IPS DF 6.9 (cell line): Measurements from ENCODE around the gene LSM14A.

Experiments used
- DNase-seq: peaks from one replicate; pipeline ENCODE4 v3.0.0-alpha.2; 2013; ENCODE audit warnings: low read depth, low spot score
- H3K27ac ChIP-seq: one replicate; pipeline ENCODE4 v1.5.1; 2013; ENCODE audit warnings: low read length, control low read depth
- H3K27me3 ChIP-seq: 2 replicates; pipeline ENCODE4 v1.6.1; 2013; ENCODE audit warnings: mild to moderate bottlenecking, low read length; ENCODE audit not compliant: control insufficient read depth, insufficient read depth
- H3K36me3 ChIP-seq: 2 replicates; pipeline ENCODE4 v1.6.1; 2013; ENCODE audit warnings: low read length; ENCODE audit not compliant: control insufficient read depth, insufficient read depth
- H3K4me1 ChIP-seq: 2 replicates; pipeline ENCODE4 v1.6.1; 2013; ENCODE audit warnings: low read length; ENCODE audit not compliant: control insufficient read depth, insufficient read depth
- H3K4me3 ChIP-seq: 2 replicates; pipeline ENCODE4 v1.5.1; 2013; ENCODE audit warnings: mild to moderate bottlenecking, low read length
- H3K9me3 ChIP-seq: 2 replicates; pipeline ENCODE4 v1.6.1; 2013; ENCODE audit warnings: low read length, inconsistent platforms; ENCODE audit not compliant: control insufficient read depth, insufficient read depth
- WGBS: extraction: QIAGEN DNeasy Blood & Tissue Kit; methylation state at CpG from one replicate; pipeline ENCODE4 v1.1.7; 2013; ENCODE audit warnings: mixed read lengths, missing lambda C conversion rate; ENCODE audit not compliant: insufficient read length, insufficient coverage; 5-methylcytosine and 5-hydroxymethylcytosine counted together

Gene LSM14A

DNA sequence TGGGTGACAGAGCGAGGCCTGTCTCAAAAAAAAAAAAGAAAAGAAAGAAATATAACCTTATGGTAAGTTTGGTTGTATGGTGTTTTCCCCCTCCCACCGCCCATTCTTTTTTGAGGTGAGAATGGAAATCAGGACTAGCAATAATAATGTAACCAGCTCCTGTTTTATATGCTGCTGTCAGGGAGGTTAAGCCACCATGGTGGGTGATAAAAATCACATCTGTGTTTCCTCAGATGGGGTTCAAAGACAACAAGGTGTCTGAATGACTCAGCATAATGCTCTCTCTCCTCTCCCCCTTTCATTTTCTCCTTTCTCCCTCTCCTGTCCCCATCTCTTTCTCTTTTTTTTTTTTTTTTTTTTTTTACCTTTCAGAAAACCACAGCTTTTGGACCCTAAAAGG lies 53.7 kb downstream of the LSM14A start:
- H3K27ac ChIP-seq, result no peak overlapping the region
- H3K9me3 ChIP-seq, result no peaks in the 10 kb centered on the region
- DNase-seq, result no peak
- no peak overlapping the region for H3K4me3 ChIP-seq
- H3K36me3 ChIP-seq, result peaks cover 11% of the 10 kb centered on the region; the same call in 1 of the 2 replicates
- H3K27me3 ChIP-seq, result no peaks in the 10 kb centered on the region
- peaks cover 7% of the 10 kb centered on the region for H3K4me1 ChIP-seq
- WGBS, result no CpG with 5 or more reads among the region's 2 CpGs

DNA sequence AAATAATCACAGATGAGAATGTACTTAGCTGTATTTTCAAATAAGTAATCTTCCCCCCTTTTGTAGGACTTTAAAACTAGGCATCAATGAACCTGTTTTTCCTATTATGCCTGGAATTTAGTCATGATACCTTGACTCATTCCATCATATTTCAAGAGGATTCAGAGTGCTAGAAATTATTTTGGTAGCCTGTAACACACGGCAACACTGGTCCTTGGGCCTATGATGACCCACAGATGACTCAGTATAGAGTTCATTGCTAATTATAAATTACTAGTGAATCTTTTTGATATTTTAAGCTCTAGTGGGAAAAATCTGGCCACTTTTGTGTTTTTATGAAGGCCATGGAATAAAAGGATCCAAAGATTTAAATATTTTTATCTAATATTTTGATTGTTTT lies 56.0 kb downstream of the LSM14A start:
- WGBS, result no CpG with 5 or more reads among the region's 1 CpG
- Histone ChIP-seq H3K4me3 (no peak overlapping the region), H3K27me3 (no peaks in the 10 kb centered on the region), H3K9me3 (no peaks in the 10 kb centered on the region), H3K36me3 (peaks cover 4% of the 10 kb centered on the region; the same call in 1 of the 2 replicates), H3K4me1 (peaks cover 7% of the 10 kb centered on the region), H3K27ac (no peak overlapping the region)
- no peak for DNase-seq

DNA sequence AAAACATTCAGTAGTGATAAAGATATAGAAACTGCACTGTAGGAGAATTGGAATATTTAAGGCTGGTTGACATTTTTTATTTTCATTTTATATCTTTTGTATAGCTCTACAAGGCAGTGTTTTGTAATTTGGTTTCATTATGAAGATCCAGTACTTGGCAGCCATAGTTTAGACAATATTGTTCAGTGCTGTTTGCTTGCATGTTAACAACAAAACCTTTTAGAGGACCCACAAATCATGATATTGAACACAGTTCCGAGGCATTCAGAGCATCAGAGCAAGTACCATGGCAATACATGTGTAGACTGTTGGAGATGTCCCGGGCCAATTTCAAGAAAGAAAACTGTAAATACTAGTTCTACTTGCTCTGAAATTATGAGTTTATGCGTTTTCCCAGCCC lies 56.5 kb downstream of the LSM14A start:
- DNase-seq, result no peak
- Histone ChIP-seq H3K9me3 (no peaks in the 10 kb centered on the region), H3K36me3 (peaks cover 2% of the 10 kb centered on the region; the same call in 1 of the 2 replicates), H3K27me3 (no peaks in the 10 kb centered on the region), H3K27ac (no peak overlapping the region), H3K4me3 (no peak overlapping the region), H3K4me1 (peaks cover 7% of the 10 kb centered on the region)
- WGBS, result no CpG with 5 or more reads among the region's 3 CpGs

DNA sequence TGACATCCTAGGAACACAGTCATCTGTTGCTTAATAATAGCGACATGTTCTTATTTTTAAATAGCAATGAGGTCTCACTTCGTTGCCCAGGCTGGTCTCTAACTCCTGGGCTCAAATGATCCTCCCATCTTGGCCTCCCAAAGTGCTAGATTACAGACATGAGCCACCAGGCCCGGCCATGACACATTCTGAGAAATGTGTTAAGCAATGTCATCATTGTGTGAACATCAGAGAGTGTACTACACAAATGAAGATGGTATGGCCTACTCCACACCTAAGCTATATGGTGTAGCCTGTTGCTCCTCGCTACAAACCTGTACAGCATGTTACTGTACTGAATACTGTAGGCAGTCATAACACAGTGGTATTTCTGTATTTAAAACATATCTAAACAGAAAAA lies 57.4 kb downstream of the LSM14A start:
- Histone ChIP-seq H3K4me3 (no peak overlapping the region), H3K36me3 (no peaks in the 10 kb centered on the region), H3K27ac (no peak overlapping the region), H3K27me3 (no peaks in the 10 kb centered on the region), H3K9me3 (no peaks in the 10 kb centered on the region), H3K4me1 (peaks cover 3% of the 10 kb centered on the region; the same call in 1 of the 2 replicates)
- DNase-seq, result no peak
- no CpG with 5 or more reads among the region's 4 CpGs for WGBS

DNA sequence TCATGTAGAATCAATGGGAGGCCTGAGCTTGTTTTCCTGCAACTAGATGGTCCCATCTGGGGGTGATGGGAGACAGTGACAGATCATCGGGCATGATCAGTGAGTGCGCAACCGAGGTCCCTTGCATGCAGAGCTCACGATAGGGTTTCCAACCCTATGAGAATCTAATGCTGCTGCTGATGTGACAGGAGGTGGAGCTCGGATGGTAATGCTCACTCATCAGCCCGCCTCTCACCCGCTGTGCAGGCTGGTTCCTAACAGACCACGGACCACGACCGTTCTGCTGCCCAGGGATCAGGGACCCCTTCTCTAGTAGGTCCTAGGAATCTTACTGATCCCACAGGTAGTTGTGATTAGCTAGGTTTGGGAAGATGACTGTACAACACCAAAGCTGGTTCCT lies 58.5 kb downstream of the LSM14A start:
- Histone ChIP-seq H3K27me3 (no peaks in the 10 kb centered on the region), H3K36me3 (no peaks in the 10 kb centered on the region), H3K4me1 (peaks cover 2% of the 10 kb centered on the region; the same call in 1 of the 2 replicates), H3K4me3 (no peak overlapping the region), H3K27ac (no peak overlapping the region), H3K9me3 (no peaks in the 10 kb centered on the region)
- WGBS, result no CpG with 5 or more reads among the region's 10 CpGs
- no peak for DNase-seq

DNA sequence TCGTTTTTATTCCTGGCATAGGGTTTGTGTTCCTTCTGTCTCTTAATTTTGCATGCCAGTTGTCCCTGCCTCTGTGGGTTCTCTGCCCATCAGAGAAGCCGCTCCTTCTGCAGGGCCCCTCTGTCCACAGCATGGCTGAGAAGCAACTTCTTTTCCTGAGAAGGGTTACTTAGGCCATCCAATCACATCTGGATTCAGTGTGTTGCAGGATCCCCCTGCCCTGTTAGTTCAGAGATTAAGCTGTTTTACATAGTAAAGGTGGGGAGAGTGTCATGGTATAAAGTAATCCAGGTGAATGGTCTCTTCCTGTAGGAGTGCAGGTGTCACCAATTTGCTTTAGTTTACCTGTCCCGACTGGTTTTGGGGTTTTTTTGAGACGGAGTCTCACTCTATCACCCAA lies 59.1 kb downstream of the LSM14A start:
- no peak overlapping the region for H3K27ac ChIP-seq
- no peak for DNase-seq
- H3K27me3 ChIP-seq, result no peaks in the 10 kb centered on the region
- H3K36me3 ChIP-seq, result no peaks in the 10 kb centered on the region
- H3K9me3 ChIP-seq, result no peaks in the 10 kb centered on the region
- no CpG with 5 or more reads among the region's 4 CpGs for WGBS
- no peak overlapping the region for H3K4me3 ChIP-seq
- peaks cover 2% of the 10 kb centered on the region; the same call in 1 of the 2 replicates for H3K4me1 ChIP-seq

DNA sequence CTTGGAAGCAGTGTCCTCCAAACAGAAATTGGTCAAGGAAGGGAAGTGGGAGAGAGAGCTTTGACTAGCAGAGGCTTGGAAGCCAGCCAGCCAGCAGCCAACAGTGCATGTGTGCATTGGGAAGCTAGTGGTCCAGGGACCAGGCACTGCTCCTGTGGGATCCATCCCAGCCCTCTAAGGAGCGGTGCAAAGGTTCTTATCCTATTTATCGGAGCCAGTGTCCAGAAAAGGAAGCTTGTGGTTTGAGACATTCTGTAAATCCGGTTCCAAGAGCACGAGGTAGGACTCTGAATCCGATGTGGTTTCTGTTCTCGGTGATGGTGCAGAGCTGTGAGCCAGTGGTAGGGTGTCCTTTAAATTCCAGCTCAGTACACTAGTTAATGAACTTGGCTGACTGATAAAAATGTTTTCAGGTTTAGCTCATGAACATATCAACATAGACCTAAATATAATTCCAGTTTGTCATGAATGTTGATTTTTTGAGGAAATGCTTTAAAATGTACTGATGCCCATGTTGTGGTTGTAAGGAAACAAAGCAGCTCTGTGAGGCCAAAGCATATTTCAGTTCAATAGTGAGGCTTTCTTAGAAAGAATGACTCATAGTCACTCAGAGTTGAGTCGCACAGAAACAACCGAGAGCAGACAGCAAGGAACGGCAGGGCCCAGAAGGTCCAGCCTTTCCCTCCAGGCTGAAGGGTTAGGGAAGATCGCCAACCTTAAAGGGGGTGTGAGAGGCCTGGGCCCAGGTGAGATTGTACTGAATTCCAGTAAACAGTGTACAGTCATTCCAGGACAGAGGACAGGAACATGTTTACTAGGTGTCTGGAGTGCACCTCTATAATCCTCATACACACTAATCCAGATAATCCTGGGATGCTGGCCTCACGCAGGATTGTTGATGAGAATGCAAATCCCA lies 60.5 kb downstream of the LSM14A start:
- Histone ChIP-seq H3K4me1 (peaks cover 4% of the 10 kb centered on the region; the same call in 1 of the 2 replicates), H3K4me3 (no peak overlapping the region), H3K9me3 (no peaks in the 10 kb centered on the region), H3K27ac (no peak overlapping the region), H3K36me3 (no peaks in the 10 kb centered on the region), H3K27me3 (no peaks in the 10 kb centered on the region)
- DNase-seq, result no peak
- WGBS, result no CpG with 5 or more reads among the region's 11 CpGs

DNA sequence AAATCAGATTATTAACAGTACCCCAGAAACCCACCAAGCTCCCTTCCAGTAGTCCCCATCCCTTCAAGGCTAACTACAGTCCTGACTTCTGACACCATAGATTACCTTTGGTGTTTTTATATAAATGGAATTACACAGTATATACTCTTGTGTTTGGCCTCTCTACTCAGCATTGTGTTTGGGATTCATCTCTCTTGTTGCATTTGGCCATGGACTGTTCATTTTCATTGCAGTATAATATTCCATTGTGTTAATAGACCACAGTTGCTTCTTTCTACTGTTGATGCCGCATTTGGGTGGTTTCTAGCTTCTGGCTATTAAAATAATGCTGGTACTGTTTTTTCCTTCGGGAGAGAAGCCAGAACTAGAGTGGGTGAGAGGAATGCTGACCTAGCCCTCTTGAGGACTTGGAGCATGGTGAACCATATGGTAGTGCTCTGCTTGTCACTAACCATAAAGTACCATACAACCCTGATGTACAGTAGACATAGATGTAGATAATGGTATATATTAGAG lies 63.2 kb downstream of the LSM14A start:
- H3K9me3 ChIP-seq, result no peaks in the 10 kb centered on the region
- no peak overlapping the region for H3K27ac ChIP-seq
- H3K4me3 ChIP-seq, result no peak overlapping the region
- peaks cover 4% of the 10 kb centered on the region; the same call in 1 of the 2 replicates for H3K4me1 ChIP-seq
- WGBS, result no CpG with 5 or more reads among the region's 2 CpGs
- DNase-seq, result no peak
- no peaks in the 10 kb centered on the region for H3K36me3 ChIP-seq
- H3K27me3 ChIP-seq, result no peaks in the 10 kb centered on the region

DNA sequence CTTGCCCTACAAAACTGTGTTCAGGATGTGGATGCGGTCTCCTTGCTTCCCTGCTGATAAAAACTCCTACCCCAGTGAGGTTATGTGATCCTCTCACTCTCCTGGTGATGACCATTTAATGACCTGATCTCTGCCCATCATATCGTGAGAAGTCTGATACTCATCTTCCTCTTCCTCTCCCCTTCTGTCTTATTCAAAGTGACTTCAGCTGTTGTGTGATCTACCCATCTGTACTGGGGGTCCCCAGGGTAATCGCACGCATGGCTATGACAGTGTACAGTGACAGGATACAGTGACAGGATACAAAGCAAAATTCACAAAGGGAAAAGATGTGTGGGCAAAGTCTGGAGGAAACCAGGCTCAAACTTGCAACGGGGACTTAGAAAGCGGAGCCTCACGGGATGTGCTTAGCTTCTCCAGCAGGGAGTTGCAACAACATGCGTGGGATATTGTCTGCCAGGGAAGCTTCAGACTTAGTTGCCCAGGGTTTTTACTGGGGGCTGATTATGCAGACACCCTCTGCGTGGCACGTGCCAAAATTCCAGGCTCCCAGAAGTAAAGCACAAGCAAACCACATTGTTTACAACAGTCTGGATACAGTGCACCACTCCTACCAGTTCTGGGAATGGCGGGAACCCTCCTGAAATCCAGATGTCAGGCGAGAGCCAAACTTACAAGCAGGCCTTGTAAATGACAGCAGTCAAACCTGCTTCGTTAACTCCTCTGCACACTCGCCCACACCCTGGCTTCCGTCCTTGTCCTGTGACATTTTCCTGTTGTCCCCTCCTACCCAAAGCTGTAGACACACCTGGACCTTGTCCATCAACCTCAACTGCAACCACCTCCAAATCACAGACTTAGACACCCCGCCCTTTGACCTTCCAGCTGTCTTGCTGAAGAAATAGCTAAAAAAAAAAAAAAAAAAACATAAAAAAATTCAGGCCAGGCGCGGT lies 64.0 kb downstream of the LSM14A start:
- no peak overlapping the region for H3K4me3 ChIP-seq
- H3K4me1 ChIP-seq, result 0 out of 2 replicates have a peak, but pooled peaks cover 2% of the 10 kb centered on the region
- no peak for DNase-seq
- H3K27ac ChIP-seq, result no peak overlapping the region
- H3K9me3 ChIP-seq, result no peaks in the 10 kb centered on the region
- no peaks in the 10 kb centered on the region for H3K36me3 ChIP-seq
- H3K27me3 ChIP-seq, result no peaks in the 10 kb centered on the region
- WGBS, result no CpG with 5 or more reads among the region's 18 CpGs

DNA sequence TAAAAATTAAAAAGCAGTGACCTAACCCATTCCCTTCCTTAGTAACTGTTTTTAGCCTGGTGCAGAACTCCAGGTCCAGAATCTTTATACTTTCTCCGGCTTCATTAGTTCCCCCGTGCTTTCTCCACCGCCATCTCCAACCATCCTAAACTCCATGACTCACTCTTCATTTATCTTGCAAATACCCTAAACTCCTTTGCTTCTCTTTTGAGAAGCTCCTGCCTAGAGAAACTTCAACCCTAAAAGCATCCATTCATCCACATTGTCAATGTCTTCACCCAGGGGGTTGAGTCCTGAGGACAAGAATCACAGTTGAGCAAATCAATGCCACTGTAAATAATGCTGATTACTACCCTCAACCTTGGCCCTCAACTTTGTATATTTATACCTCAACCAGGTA lies 65.0 kb downstream of the LSM14A start:
- H3K9me3 ChIP-seq, result no peaks in the 10 kb centered on the region
- no peak overlapping the region for H3K27ac ChIP-seq
- no peak overlapping the region for H3K4me3 ChIP-seq
- no peaks in the 10 kb centered on the region for H3K27me3 ChIP-seq
- no peaks in the 10 kb centered on the region for H3K36me3 ChIP-seq
- DNase-seq, result no peak
- H3K4me1 ChIP-seq, result 0 out of 2 replicates have a peak, but pooled peaks cover 2% of the 10 kb centered on the region
- no CpG with 5 or more reads among the region's 3 CpGs for WGBS
